Endothelial cell (in vitro differentiated cells): ENCODE measurements around the gene STIMATE. TPM values are rescaled to one million over a fixed set of nuclear protein-coding genes. Genes with fewer than 3 reads are reported as not detected.

Experiments used
- DNase-seq: peaks from one replicate; pipeline ENCODE4 v3.0.0; 2021; ENCODE audit warnings: low spot score
- H3K27ac Mint-ChIP-seq: one replicate; pipeline ENCODE4 v1.8.0; 2021; ENCODE audit warnings: mixed read lengths, inconsistent platforms; ENCODE audit not compliant: unreplicated experiment
- H3K27me3 Mint-ChIP-seq: one replicate; pipeline ENCODE4 v1.8.0; 2021; ENCODE audit warnings: mild to moderate bottlenecking, moderate library complexity, mixed read lengths, inconsistent platforms; ENCODE audit not compliant: unreplicated experiment
- H3K36me3 Mint-ChIP-seq: one replicate; pipeline ENCODE4 v1.8.0; 2021; ENCODE audit warnings: mild to moderate bottlenecking, low read depth, mixed read lengths, inconsistent platforms; ENCODE audit not compliant: unreplicated experiment
- H3K4me1 Mint-ChIP-seq: one replicate; pipeline ENCODE4 v1.8.0; 2021; ENCODE audit warnings: mild to moderate bottlenecking, mixed read lengths, inconsistent platforms; ENCODE audit not compliant: unreplicated experiment
- H3K4me3 Mint-ChIP-seq: one replicate; pipeline ENCODE4 v1.8.0; 2021; ENCODE audit warnings: mild to moderate bottlenecking, mixed read lengths, inconsistent platforms; ENCODE audit not compliant: unreplicated experiment
- H3K9me3 Mint-ChIP-seq: one replicate; pipeline ENCODE4 v1.8.0; 2021; ENCODE audit warnings: mixed read lengths, inconsistent platforms; ENCODE audit not compliant: unreplicated experiment
- CTCF ChIP-seq: fragments of 200-600 bp; sonication (generic); IDR thresholded peaks from one replicate; pipeline ENCODE4 v1.5.0; 2021; ENCODE audit warnings: antibody characterized with exemption; ENCODE audit not compliant: unreplicated experiment
- total RNA-seq: library from RNA; stranded (reverse); fragmentation: NEBNext Ultra II Directional; extraction: Animal tissue kit (Norgen Biotek cat#: 25700); gene quantifications from one replicate; pipeline ENCODE4 v1.2.1, GENCODE V29; 2021; ENCODE audit not compliant: unreplicated experiment

The STIMATE gene
- total RNA-seq, 1 donor from 2014 or later, result 24.5 TPM

DNA sequence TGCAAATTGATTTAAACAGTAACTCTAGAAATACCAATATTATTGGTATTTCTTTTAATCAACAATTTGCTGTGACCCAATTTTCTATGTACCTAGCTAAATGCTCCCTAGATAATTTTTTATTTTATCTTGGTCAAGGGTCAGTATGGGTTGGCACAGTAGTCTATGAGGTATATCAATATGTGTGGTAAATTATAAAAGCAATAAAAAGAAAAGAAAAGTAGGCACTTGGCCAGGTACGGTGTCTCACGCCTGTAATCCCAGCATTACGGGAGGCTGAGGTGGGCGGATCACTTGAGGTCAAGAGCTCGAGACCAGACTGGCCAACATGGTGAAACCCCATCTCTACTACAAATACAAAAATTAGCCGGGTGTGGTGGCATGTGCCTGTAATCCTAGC, 34.0 kb upstream of the STIMATE start:
- Mint-ChIP-seq H3K27me3 (no peaks in the 10 kb centered on the region), H3K36me3 (no peaks in the 10 kb centered on the region), H3K4me1 (no peaks in the 10 kb centered on the region), H3K27ac (no peak overlapping the region), H3K4me3 (no peak overlapping the region), H3K9me3 (no peaks in the 10 kb centered on the region)
- DNase-seq, result no peak
- TF ChIP-seq CTCF, result no peak

- Mint-ChIP-seq H3K4me3 (no peak overlapping the region), H3K27ac (no peak overlapping the region), H3K9me3 (no peaks in the 10 kb centered on the region), H3K36me3 (no peaks in the 10 kb centered on the region), H3K27me3 (no peaks in the 10 kb centered on the region), H3K4me1 (no peaks in the 10 kb centered on the region)
- TF ChIP-seq CTCF, result no peak
- no peak for DNase-seq
Observed at GRCh38 chr3:52930748-52931147, 33.4 kb upstream of the STIMATE start.

DNA sequence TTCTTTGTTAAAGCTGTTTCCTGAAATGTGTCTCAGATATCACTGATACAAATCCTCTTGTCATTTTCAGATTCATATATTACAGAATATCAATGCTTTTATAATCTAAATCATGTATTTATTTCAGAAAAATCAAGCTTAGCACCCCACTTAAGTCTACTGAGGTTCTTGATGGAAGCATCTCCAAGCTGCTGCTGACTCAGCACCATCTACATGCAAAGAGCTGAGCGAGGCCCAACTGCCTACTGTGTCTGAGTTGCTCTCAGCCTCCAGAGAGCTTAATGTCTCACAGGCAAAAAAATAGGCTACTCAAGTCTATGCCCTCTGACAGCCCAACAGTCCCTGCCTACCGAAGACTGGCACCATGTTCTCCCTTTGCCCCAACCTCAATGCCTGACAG, 29.2 kb upstream of the STIMATE start:
- no peaks in the 10 kb centered on the region for H3K27me3 Mint-ChIP-seq
- H3K4me3 Mint-ChIP-seq, result no peak overlapping the region
- H3K27ac Mint-ChIP-seq, result no peak overlapping the region
- peaks cover 6% of the 10 kb centered on the region for H3K4me1 Mint-ChIP-seq
- DNase-seq, result no peak
- no peaks in the 10 kb centered on the region for H3K9me3 Mint-ChIP-seq
- no peak for TF ChIP-seq CTCF
- H3K36me3 Mint-ChIP-seq, result no peaks in the 10 kb centered on the region

DNA sequence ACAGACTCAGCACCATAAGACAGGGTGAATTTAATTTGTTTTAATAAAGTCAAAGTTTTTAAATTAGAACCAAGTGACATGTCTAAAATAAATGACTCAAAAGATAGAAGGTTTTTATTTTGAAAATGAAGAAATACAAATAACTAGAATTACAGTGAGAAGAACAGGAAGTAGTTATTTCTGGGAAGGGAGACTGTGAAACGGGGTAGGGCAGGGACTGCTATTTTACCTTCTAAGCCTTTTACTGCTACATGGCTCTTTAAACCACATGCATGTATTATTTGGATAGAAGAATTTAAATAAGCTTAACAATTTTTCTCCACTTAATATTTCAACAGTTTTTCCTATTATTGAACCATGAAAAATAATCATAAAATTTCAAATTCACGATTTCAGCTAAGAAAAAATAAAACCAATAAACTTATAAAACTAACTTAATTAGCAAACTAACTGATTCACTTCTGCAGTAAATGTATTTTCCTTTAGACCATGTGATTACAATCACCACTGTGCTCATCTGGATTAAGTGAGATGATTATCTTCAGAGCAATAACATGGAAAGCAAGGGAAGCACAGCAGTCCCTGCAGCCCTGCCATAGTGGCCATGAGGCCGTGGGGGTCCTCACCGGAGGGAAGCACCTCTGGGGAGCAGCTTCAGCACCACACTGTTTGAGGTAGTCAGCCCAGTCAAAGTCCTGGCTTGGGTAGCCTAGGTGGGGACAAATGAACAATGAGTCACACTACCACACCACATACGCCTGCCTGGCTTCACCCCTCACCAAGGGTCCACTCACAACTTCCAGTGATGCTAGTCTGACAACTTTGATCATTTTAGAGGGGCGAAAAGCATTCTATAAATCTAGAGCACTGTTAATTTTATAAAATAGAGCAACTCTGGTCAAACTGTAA, 28.3 kb upstream of the STIMATE start:
- DNase-seq, result no peak
- Mint-ChIP-seq H3K27ac (no peak overlapping the region), H3K4me1 (peaks cover 9% of the 10 kb centered on the region)

More for the DNA sequence above, 28.3 kb upstream of the STIMATE start:
- Mint-ChIP-seq H3K9me3 (no peaks in the 10 kb centered on the region), H3K27me3 (no peaks in the 10 kb centered on the region), H3K36me3 (no peaks in the 10 kb centered on the region), H3K4me3 (no peak overlapping the region)
- no peak for TF ChIP-seq CTCF
